Measurements from ENCODE around the gene IGFBPL1. TPM values are rescaled to one million over a fixed set of nuclear protein-coding genes. Genes with fewer than 3 reads are reported as not detected.

Gene IGFBPL1
- total and polyA plus RNA-seq, 2 of the 8 experiments (the other 6 are each of a cell fraction or from before 2014, with no cell fraction given), result 31.3 to 33.8 TPM

DNA sequence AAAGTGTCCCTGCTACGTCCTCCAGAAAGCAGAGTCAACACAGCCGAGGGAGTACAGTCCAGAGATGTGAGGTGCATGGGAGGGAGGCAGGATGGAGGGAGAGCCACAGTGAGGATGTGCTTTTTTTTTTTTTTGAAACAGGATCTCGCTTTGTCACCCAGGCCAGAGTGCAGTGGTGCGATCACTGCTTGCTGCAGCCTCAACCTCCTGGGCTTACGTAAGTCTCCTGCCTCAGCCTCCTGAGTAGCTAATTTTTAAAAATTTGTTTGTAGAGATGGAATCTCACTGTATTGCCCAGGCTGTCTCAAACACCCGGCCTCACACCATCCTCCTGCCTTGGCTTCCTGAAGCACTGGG lies 65.0 kb downstream of the IGFBPL1 start (continued):
- no peak for TF ChIP-seq ASH2L (IDR thresholded peaks at IDR 0.05; ENCODE audit: low read length)
- no peak for TF ChIP-seq POLR2AphosphoS5 (IDR thresholded peaks at IDR 0.05; ENCODE audit: low read depth, low read length)
- TF ChIP-seq, protein P1, sequence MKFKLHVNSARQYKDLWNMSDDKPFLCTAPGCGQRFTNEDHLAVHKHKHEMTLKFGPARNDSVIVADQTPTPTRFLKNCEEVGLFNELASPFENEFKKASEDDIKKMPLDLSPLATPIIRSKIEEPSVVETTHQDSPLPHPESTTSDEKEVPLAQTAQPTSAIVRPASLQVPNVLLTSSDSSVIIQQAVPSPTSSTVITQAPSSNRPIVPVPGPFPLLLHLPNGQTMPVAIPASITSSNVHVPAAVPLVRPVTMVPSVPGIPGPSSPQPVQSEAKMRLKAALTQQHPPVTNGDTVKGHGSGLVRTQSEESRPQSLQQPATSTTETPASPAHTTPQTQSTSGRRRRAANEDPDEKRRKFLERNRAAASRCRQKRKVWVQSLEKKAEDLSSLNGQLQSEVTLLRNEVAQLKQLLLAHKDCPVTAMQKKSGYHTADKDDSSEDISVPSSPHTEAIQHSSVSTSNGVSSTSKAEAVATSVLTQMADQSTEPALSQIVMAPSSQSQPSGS (IDR thresholded peaks at IDR 0.05; ENCODE audit: low read length), result no peak
- TF ChIP-seq RFX5 (IDR thresholded peaks at IDR 0.05; ENCODE audit: borderline replicate concordance, low read depth, low read length), result no peak

Data from H1 (cell line).